HK-2 (cell line): ENCODE data around the gene MUTYH.
A peak's percentile ranks its signal among the peaks of the same experiment; 100 is the strongest.
"Not testable (repeated sequence)": the region's sequence is repeated elsewhere in the genome, so short reads cannot be mapped to it uniquely, and the experiment has no call there.

Experiments
- DNase-seq: peaks from one replicate; pipeline ENCODE4 v3.0.0-alpha.2; 2018; ENCODE audit not compliant: unreplicated experiment

Gene MUTYH

DNA sequence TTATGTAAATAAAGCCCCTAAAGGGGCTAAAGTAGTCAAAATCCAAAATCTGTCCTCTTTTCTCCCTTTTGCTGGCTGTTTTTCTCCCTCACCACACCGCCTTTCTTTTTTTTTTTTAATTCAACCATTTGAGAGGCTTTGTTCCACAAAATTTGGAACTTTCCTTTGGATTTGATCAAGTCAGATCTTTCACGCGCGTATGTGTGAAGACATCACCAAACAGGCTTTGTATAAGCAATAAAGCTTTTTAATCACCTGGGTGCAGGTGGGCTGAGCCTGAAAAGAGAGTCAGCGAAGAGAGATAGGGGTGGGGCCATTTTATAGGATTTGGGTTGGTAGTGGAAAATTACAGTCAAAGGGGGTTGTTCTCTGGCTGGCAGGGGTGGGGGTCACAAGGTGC, 18.8 kb downstream of the MUTYH start:
- DNase-seq: no peak

- no peak for DNase-seq
Observed at GRCh38 chr1:45319761-45320160, 20.5 kb downstream of the MUTYH start.

- no peak for DNase-seq
Observed at GRCh38 chr1:45317166-45317565, 23.1 kb downstream of the MUTYH start.

DNA sequence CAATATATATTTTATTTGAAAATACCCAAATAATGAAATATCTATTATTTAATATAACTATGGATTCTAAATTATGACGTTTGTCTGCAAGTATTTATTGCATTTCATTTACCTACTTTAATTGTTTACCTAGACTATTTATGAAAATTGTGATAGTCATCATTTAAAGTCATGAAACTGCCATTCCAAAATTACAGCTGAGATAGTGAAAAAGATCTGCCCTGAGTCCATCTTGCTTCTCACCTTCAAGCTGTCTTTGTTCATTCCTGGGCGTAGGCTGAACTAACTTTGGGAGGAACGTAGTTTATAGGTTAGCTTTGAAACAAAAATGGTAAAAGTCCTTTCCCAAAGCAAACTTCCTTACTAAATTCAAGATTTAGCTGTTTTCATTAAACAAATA, 26.0 kb downstream of the MUTYH start:
- no peak for DNase-seq

DNA sequence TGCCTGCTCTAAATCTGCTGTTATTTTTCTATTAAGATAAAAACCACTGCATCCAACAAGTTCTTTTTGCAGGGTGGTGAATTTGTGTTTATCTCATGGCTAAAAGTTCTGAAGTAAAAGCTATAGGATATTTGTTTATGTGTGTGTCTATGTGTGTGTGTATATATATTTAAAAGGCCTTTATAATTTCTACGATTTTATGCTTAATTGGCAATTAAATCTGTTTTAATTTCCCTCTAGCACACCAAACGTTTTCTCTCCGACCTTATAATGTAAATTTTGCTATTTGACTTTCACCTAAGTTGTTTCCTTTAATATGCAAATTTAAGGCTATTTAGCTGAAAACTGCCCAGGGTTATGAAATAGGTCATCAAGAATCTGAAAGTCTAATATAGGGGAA, 33.3 kb downstream of the MUTYH start:
- no peak for DNase-seq

GRCh38 chr1:45306319-45306718, 33.9 kb downstream of the MUTYH start:
- DNase-seq: no peak

DNA sequence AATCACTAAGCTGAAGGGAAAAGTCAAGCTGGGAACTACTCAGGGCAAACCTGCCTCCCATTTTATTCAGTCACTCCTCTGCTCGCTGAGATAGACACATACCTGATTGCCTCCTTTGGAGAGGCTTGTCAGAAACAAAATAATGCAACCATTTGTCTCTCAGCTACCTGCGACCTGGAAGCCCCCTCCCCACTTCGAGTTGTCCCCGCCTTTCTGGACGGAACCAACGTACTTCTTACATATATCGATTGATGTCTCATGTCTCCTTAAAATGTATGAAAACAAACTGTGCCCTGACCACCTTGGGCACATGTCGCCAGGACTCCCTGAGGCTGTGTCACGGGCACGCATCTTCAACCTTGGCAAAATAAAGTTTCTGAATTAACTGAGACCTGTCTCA, 35.0 kb downstream of the MUTYH start:
- DNase-seq: no peak

DNA sequence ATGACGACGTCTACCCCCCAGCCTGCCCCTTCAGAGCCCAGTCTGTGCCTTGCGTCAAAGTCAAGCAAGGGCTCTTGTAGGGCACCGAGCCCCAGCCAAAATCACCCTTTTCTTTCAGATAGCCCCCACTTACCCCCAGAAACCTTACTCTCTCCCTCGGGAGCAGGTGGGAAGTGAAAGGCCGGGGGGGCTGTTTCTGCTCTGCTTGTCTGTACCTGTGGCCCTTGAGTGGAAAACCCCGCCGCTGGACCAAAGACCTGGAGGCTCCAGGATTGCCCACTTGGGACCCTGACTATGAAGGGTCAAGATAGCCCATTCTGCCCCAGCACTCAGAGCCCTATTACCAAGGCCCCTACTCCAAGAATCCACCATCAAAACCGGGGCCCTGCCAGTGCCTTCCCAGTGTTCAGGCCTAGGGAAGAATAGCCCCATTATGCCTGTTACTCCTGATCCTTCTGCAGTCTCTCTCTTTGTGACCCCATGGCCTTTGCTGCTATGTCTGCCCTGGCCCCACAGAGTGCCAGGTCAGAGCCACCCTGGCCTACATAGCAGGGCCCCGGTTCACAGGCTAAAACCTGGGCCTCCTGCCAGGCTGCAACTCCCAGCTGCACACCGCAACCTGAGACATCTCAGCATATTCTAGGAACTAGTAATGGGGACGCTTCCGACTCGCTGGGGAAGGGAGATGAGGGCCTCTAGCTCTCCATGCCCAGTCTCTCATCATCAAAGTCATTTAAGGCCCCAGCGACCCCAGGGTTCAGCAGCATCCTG, 35.7 kb downstream of the MUTYH start:
- DNase-seq: peak; percentile 31

DNA sequence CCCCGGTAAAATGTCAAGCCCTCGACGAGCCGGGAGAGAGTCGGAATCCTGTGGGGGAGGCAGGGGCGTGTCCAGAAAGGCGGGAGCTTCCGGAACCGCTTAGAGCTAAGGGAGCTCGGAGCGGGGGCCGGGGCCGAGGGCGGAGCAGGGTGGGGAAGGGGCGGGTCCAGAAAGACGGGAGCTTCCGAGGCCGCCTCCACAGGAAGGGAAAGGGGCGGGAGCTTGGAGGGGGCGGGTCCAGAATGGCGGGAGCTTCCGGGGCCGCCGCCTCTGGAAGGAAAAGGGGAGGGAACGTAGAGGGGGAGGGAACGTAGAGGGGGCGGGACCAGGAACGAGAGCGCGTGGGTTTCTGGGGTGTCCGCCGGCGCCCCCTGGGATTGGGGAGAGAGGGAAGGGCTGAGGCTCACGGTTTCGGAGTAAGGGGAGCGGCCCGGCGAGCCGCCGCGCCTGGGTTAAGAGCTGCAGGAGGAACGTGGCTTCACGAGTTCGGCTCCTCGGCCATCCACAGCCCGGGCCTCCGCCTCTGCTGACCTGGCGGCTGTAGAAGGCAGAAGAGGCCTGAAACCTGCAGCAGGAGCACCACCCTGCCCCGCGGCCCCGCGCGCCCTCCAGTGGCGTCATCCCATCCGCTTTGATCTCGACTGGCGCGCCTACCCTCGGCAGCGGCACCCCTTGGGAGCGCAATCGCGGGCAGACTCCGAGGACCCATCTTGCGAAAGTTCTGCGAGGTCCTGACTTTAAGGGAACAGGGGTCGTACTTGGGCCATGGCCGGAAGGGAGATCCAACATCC, 36.5 kb downstream of the MUTYH start:
- DNase-seq: peak; percentile 99

DNA sequence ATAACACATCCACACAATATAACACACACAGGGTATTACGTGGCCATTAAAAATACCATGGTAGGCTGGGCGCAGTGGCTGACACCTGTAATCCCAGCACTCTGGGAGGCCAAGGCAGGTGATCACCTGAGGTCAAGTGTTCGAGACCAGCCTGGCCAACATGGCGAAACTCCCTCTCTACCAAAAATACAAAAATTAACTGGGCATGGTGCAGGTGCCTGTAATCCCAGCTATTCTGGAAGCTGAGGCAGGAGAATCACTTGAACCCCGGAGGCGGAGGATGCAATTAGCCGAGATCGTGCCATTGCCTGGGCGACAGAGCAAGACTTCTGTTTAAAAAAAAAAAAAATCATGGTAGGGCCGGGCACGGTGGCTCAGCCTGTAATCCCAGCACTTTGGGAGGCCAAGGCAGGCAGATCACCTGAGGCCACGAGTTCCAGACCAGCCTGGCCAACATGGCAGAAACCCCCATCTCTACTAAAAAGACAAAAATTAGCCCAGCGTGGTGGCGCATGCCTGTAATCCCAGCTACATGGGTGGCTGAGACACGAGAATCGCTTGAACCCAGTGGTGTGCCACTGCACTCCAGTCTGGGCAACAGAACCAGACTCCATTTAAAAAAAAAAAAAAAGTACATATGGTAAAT, 37.6 kb downstream of the MUTYH start:
- no peak for DNase-seq

GRCh38 chr1:45300669-45300997, 39.6 kb downstream of the MUTYH start:
- DNase-seq: no peak

DNA sequence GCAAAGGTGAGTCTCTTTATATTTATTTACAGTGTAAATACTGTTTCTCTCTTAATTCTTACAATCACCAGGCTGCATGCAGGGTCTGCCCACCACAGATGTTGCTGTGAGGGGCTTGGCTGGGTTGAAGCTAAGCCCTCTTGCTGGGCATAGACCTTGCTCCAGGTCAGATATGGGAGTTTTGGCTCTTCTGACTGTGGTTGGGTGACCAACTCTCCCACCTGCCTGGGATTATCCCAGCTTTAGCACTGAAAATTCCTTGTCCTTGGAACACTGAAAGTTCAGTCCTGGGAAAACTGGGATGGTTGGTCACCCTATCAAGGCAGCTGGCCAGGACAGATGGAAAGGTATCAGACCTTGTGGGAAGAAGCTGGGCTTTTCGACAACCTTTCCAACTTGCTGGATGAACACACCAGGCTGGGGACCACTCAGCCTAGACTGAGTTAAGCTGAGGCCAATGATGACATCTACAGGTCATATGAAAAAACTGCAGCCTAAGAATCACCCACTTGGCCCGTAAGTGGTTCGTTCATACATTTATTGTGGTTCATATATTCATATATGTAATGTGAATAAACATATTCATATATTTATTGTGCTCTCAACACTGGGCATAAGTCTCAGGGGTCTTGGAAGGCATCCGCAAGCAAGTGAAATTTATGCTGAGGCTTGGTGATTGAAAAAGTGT, 40.1 kb downstream of the MUTYH start:
- peak; percentile 30 for DNase-seq

DNA sequence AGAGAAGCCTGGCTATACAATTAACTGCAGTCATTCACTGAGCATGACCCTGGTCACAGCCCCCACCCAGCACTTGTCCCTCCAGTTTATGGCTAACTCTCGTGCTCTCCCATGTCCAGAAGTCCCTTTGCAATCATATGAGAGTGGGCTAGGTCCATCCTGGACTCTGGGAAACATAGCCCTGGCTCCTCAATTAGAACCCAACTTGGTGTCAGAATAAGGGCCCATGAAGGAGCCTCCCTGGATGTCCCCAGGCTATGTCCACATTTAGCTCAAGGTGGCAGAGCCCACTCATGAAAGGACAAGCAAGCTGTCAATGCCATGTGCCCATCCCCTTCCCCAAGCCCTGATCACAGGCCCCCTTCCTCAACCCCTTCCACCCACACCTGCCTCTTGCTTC, 40.9 kb downstream of the MUTYH start:
- no peak for DNase-seq

GRCh38 chr1:45297666-45298356, 42.4 kb downstream of the MUTYH start:
- DNase-seq: no peak

- no peak for DNase-seq
Observed at GRCh38 chr1:45291716-45292115, 48.5 kb downstream of the MUTYH start.

DNA sequence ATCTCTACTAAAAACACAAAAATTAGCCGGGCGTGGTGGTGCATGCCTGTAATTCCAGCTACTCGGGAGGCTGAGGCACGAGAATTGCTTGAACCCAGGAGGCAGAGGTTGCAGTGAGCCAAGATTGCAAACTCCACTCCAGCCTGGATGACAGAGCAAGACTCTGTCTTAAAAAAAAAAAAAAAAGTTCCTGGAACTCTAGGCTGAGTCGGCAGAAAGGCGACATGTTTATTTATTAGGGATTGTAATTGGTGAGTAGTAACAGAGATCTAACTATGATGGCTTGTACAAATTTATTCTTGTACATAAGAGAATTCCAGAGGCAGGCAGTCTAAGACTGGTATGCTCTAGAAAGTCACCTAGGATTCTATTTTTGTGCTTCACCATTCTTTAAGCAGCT, 49.2 kb downstream of the MUTYH start:
- DNase-seq: not testable (repeated sequence)

DNA sequence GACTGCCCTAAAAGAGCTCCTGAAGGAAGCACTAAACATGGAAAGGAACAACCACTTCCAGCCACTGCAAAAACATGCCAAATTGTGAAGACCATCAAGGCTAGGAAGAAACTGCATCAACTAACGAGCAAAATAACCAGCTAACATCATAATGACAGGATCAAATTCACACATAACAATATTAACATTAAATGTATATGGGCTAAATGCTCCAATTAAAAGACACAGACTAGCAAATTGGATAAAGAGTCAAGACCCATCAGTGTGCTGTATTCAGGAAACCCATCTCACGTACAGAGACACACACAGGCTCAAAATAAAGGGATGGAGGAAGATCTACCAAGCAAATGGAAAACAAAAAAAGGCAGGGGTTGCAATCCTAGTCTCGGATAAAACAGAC, 53.7 kb downstream of the MUTYH start:
- not testable (repeated sequence) for DNase-seq

GRCh38 chr1:45284858-45285257, 55.4 kb downstream of the MUTYH start:
- DNase-seq: not testable (repeated sequence)

GRCh38 chr1:45282351-45282750, 57.9 kb downstream of the MUTYH start:
- DNase-seq: no peak
